Left lung (tissue), 10 donors: ENCODE measurements around the gene TFDP1. TPM values are rescaled to one million over a fixed set of nuclear protein-coding genes. Genes with fewer than 3 reads are reported as not detected.
A peak's percentile ranks its signal among the peaks of the same experiment; 100 is the strongest.

ENCODE experiments used
- ATAC-seq: fragments of 200-7000 bp; cut with Tn5 transposase; one replicate; pipeline ENCODE4 v1.9.1; 2020; ENCODE audit warnings: moderate library complexity
- DNase-seq, 4 donors: peaks; one replicate each; pipeline ENCODE4 v3.0.0-alpha.2; 2013 to 2020
- H3K27ac ChIP-seq, 2 donors: fragments of 200-600 bp; sonication (generic) in 1 of 2; one replicate each; pipeline versions ENCODE4 v1.5.0 to v1.8.0; 2020 to 2021
- H3K27me3 ChIP-seq, 2 donors: fragments of 200-600 bp; sonication (generic) in 1 of 2; one replicate each; pipeline versions ENCODE4 v1.5.0 to v1.8.0; 2020 to 2021
- H3K36me3 ChIP-seq, 2 donors: fragments of 200-600 bp; sonication (generic) in 1 of 2; one replicate each; pipeline versions ENCODE4 v1.5.0 to v1.8.0; 2020 to 2021
- H3K4me1 ChIP-seq, 2 donors: fragments of 200-600 bp; one replicate each; pipeline ENCODE4 v1.8.0; 2021
- H3K4me3 ChIP-seq, 2 donors: fragments of 200-600 bp; sonication (generic) in 1 of 2; one replicate each; pipeline versions ENCODE4 v1.5.0 to v1.8.0; 2020 to 2021; ENCODE audit warnings: mild to moderate bottlenecking in 1 of 2
- H3K9me3 ChIP-seq, 2 donors: fragments of 200-600 bp; sonication (generic) in 1 of 2; one replicate each; pipeline versions ENCODE4 v1.5.0 to v1.8.0; 2020 to 2021
- intact Hi-C, 2 donors: fragments of 100-400 bp; cut with DNase I; formaldehyde crosslinking; loops; one replicate each; pipeline versions ENCODE4 v1.11.2 to v1.14.2; 2022
- polyA plus RNA-seq, 6 donors: library from polyadenylated mRNA; unstranded; fragments of 120-200 nt; gene quantifications; one replicate each; pipeline ENCODE4 v1.2.1, GENCODE V29; 2013; ENCODE audit not compliant: insufficient read length in 6 of 6
- total RNA-seq, 2 donors: library from RNA; stranded (reverse); fragmentation: NEBNext Ultra II Directional; extraction: Animal tissue kit (Norgen Biotek cat#: 25700); gene quantifications; one replicate each; pipeline ENCODE4 v1.2.1, GENCODE V29; 2021
- TF ChIP-seq, protein P1 (sequence below), 2 donors: fragments of 200-600 bp; sonication (generic) in 1 of 2; IDR thresholded peaks; one replicate each; pipeline versions ENCODE4 v1.5.0 to v1.8.0; 2021; ENCODE audit warnings: antibody characterized with exemption in 2 of 2
- donor health status: DM: no; HTN: yes; CAD: no.
- donor health status: DM: no; HTN: no; CAD: no.

Gene TFDP1
- total and polyA plus RNA-seq, 8 donors: 48.8 to 99.5 (median 81.7) TPM

DNA sequence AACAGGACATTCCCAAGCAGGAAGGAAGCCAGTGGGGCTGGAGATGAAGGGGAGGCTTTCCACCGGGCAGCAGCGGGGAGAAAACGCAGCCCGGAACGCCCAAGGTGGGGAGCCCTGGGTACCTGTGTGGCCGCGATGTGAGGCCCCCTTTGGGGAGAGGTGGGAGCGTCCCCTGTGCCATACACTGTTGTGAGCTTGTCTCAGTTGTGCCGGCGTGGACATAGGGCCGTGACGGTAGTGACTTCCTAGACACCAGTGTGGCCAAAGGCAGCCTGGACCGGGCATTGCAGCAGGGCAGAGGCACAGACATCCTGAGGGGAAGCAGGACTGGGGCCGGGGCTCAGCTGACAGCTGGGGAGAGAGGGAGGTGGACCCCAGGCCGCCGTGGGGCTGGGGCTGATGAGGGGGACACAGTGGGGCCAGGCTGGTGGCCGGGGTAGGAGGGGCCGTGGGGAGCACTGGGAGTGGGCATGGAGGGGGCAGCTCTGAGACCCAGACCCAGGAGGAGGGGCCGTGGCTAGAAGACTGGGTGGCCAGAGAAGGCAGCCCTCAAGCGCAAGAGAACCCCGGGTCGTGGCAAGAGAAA, 38.5 kb upstream of the TFDP1 start:
- Histone ChIP-seq H3K4me1 (peaks cover 0 to 15% of the 10 kb centered on the region in 2 donors), H3K4me3 (no peak overlapping the region), H3K27ac (no peak overlapping the region), H3K27me3 (no peaks in the 10 kb centered on the region), H3K36me3 (peaks cover 0 to 70% of the 10 kb centered on the region in 2 donors), H3K9me3 (peaks cover 0 to under 1% of the 10 kb centered on the region in 2 donors)
- intact Hi-C loops: no loop called here
- ATAC-seq: peak; percentile 10
- peak in 2 of 4 donors; percentile 23 to 73 for DNase-seq
- TF ChIP-seq, protein P1, sequence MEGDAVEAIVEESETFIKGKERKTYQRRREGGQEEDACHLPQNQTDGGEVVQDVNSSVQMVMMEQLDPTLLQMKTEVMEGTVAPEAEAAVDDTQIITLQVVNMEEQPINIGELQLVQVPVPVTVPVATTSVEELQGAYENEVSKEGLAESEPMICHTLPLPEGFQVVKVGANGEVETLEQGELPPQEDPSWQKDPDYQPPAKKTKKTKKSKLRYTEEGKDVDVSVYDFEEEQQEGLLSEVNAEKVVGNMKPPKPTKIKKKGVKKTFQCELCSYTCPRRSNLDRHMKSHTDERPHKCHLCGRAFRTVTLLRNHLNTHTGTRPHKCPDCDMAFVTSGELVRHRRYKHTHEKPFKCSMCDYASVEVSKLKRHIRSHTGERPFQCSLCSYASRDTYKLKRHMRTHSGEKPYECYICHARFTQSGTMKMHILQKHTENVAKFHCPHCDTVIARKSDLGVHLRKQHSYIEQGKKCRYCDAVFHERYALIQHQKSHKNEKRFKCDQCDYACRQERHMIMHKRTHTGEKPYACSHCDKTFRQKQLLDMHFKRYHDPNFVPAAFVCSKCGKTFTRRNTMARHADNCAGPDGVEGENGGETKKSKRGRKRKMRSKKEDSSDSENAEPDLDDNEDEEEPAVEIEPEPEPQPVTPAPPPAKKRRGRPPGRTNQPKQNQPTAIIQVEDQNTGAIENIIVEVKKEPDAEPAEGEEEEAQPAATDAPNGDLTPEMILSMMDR (IDR thresholded peaks at IDR 0.05): no peak

DNA sequence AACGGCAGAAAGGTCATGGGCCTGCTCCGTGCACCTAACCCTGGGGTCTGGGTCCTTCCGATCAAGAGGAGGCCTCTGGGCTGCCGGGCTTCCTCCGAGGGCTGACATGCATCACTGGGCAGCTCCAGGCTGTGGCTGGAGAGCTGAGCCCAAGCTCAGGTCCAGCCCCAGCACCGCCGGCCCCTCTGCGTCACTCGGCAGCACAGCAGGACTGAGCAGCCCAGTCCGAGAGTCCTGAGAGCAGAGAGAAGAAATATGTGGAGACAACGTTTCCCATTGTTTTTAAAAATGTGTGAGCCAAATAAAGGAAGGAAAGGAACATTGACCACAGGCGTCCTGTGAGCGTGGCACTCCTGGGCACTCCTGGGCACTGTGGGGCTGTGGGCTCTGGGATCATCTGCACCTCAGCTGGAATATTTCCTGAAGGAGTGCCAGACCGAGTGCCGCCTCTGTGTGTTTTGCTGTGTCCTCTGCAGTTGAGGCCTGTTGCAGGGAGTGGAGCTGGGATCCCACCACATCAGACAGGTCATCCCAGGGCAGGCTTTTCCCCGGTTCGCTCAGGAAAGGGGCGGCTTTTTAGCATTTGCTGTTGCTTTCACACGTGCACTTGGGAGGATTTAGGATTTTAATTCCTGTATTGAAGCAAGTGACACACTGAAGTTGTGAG, 37.8 kb upstream of the TFDP1 start:
- H3K27ac ChIP-seq: no peak overlapping the region
- peaks cover 0 to 73% of the 10 kb centered on the region in 2 donors for H3K36me3 ChIP-seq
- no peaks in the 10 kb centered on the region for H3K9me3 ChIP-seq
- H3K27me3 ChIP-seq: no peaks in the 10 kb centered on the region
- DNase-seq (peak in 3 of 4 donors; percentile 14 to 72 (median 28)), ATAC-seq (peak; percentile 59)
- TF ChIP-seq, protein P1 (IDR thresholded peaks at IDR 0.05): no peak
- intact Hi-C loops: no loop called here
- no peak overlapping the region for H3K4me3 ChIP-seq
- peaks cover 0 to 15% of the 10 kb centered on the region in 2 donors for H3K4me1 ChIP-seq

DNA sequence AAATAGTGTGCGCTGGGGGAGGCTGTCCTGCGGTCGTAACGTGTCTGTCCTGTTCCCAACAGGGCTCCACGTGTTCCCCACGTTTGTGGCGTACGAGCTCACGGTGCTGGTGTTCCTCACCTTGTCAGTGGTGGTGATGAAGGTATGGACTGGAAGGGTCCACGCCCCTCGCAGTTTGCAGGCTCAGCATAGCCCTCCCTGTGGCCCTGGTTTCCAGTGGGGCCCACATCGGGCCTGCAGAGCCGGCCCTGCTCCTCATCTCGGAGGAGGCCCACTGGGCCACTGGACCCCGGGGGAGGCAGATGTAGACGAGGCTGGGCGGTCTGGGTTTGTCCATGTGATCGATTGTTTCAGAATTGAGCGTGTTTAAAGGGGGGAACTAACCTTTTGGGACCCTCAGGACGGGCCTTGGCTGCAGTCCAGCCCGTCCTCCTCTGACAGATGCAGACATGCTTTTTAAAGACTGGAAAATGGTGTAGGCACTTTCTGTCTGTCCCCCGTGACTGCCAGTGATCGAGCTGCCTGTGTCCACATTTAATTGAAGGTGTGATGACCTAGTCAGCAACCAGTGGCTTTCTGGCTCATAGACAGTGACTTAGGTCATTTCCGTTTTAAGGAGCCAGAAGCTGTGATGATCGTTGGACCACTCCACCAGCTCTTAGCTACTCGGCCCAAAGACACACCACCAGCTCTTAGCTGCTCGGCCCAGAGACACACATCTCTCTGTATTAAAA, 37.1 kb upstream of the TFDP1 start:
- intact Hi-C loops: no loop called here
- Histone ChIP-seq H3K27me3 (no peaks in the 10 kb centered on the region), H3K9me3 (no peaks in the 10 kb centered on the region), H3K4me3 (no peak overlapping the region), H3K36me3 (peaks cover 0 to 77% of the 10 kb centered on the region in 2 donors), H3K27ac (no peak overlapping the region), H3K4me1 (peaks cover 0 to 15% of the 10 kb centered on the region in 2 donors)
- peak in 2 of 4 donors; percentile 13 to 61 for DNase-seq
- TF ChIP-seq, protein P1 (IDR thresholded peaks at IDR 0.05): no peak
- no peak for ATAC-seq

DNA sequence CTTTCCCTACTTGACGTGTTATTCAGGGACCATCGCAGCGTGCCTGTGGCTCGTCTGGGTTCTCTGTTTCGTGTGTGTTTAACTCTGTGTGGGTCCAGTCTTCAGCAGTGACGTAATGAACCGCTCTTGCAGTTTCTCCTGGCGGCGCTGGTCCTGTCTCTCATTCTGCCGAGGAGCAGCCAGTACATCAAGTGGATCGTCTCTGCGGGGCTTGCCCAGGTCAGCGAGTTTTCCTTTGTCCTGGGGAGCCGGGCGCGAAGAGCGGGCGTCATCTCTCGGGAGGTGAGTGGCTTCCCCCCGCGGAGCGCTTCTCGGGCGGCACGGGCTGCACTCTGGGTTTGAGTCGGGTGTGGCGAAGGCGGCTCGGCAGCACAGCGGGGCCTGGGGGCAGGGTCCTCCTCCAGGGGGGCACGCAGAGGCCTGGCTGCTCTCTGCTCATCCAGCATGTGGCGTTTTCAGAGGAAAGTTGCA, 36.3 kb upstream of the TFDP1 start:
- ATAC-seq (no peak), DNase-seq (peak in 2 of 4 donors; percentile 19 to 79)
- H3K27ac ChIP-seq: no peak overlapping the region
- peaks cover 0 to 15% of the 10 kb centered on the region in 2 donors for H3K4me1 ChIP-seq
- peaks cover 0 to 79% of the 10 kb centered on the region in 2 donors for H3K36me3 ChIP-seq
- no peaks in the 10 kb centered on the region for H3K9me3 ChIP-seq
- intact Hi-C loops: no loop called here
- H3K27me3 ChIP-seq: no peaks in the 10 kb centered on the region
- TF ChIP-seq, protein P1 (IDR thresholded peaks at IDR 0.05): no peak
- H3K4me3 ChIP-seq: no peak overlapping the region
